HT1080 (cell line): ENCODE measurements around the gene FOXL3. TPM values are rescaled to one million over a fixed set of nuclear protein-coding genes. Genes with fewer than 3 reads are reported as not detected.
"Not testable (repeated sequence)": the region's sequence is repeated elsewhere in the genome, so short reads cannot be mapped to it uniquely, and the experiment has no call there.

ENCODE experiments used
- DNase-seq: peaks from one replicate; pipeline ENCODE4 v3.0.0-alpha.2; 2015; ENCODE audit warnings: low read depth
- total RNA-seq: library from RNA; depleted of rRNA; stranded (reverse); fragments of >200 nt; shearing (Covaris generic); gene quantifications from 2 replicates; pipeline ENCODE4 v1.2.3, GENCODE V29; 2014; rRNA removed

FOXL3 gene
- total RNA-seq, 1 experiment from 2014 or later, result not detected

GRCh38 chr7:335358-336148 lies 45.6 kb downstream of the FOXL3 start:
- no peak for DNase-seq

GRCh38 chr7:336149-336533 lies 46.2 kb downstream of the FOXL3 start:
- DNase-seq, result not testable (repeated sequence)

- no peak for DNase-seq
Measured at GRCh38 chr7:336810-337566, 47.0 kb downstream of the FOXL3 start.

GRCh38 chr7:337567-337951 lies 47.6 kb downstream of the FOXL3 start:
- no peak for DNase-seq

- DNase-seq, result no peak
Measured at GRCh38 chr7:338295-339061, 48.5 kb downstream of the FOXL3 start.

- DNase-seq, result no peak
Measured at GRCh38 chr7:339062-339342, 49.0 kb downstream of the FOXL3 start.

GRCh38 chr7:339696-340095 lies 49.7 kb downstream of the FOXL3 start:
- DNase-seq, result no peak

GRCh38 chr7:340200-340937 lies 50.4 kb downstream of the FOXL3 start:
- no peak for DNase-seq

Other genes with a start within 250 kb of the FOXL3 start
- gene FAM20C, start 97.6 kb upstream of the FOXL3 start, total RNA-seq, result 24.0 and 31.3 TPM in 2 replicates
- 21.6 and 23.1 TPM in 2 replicates for gene PDGFA, start 229.7 kb downstream of the FOXL3 start, total RNA-seq